MCF 10A (cell line): Measurements from ENCODE around the gene CRADD. TPM values are rescaled to one million over a fixed set of nuclear protein-coding genes. Genes with fewer than 3 reads are reported as not detected.
"Not testable (repeated sequence)": the region's sequence is repeated elsewhere in the genome, so short reads cannot be mapped to it uniquely, and the experiment has no call there.

Experiments
- BruUV-seq: library from RNA; stranded (reverse); fragments of 400-500 nt; replicated peaks from 2 replicates; lab custom pipeline; 2021; lab: Mats Ljungman, UMichigan
- CTCF ChIA-PET: fragments of 300-600 bp; sonication (Branson Sonifier 250); formaldehyde crosslinking; extraction: SDS; loops from one replicate; lab custom pipeline; 2021; ENCODE audit warnings: antibody characterized with exemption, inconsistent platforms; lab: Yijun Ruan, JAX
- POLR2A ChIA-PET: fragments of 300-600, 350-650 bp; sonication (Branson Sonifier 250); formaldehyde crosslinking; extraction: SDS; loops from one replicate; lab custom pipeline; 2020; ENCODE audit warnings: antibody characterized with exemption, inconsistent platforms; lab: Yijun Ruan, JAX
- DNase-seq: peaks from one replicate; pipeline ENCODE4 v3.0.0-alpha.2; 2018; ENCODE audit not compliant: unreplicated experiment
- H3K27ac Mint-ChIP-seq: one replicate; pipeline ENCODE4 v1.8.0; 2022; ENCODE audit warnings: mild to moderate bottlenecking, low read depth, mixed read lengths; ENCODE audit not compliant: unreplicated experiment
- H3K27me3 Mint-ChIP-seq: one replicate; pipeline ENCODE4 v1.8.0; 2022; ENCODE audit warnings: mixed read lengths; ENCODE audit not compliant: insufficient read depth, unreplicated experiment
- H3K36me3 Mint-ChIP-seq: one replicate; pipeline ENCODE4 v1.8.0; 2022; ENCODE audit warnings: mild to moderate bottlenecking, moderate library complexity, mixed read lengths; ENCODE audit not compliant: insufficient read depth, unreplicated experiment
- H3K4me1 Mint-ChIP-seq: one replicate; pipeline ENCODE4 v1.8.0; 2022; ENCODE audit warnings: mixed read lengths; ENCODE audit not compliant: insufficient read depth, unreplicated experiment
- H3K4me3 Mint-ChIP-seq: one replicate; pipeline ENCODE4 v1.8.0; 2022; ENCODE audit warnings: mild to moderate bottlenecking, moderate library complexity, mixed read lengths; ENCODE audit not compliant: unreplicated experiment
- H3K9me3 Mint-ChIP-seq: one replicate; pipeline ENCODE4 v1.8.0; 2022; ENCODE audit warnings: mixed read lengths; ENCODE audit not compliant: unreplicated experiment
- intact Hi-C: fragments of 100-400 bp; cut with micrococcal nuclease; formaldehyde crosslinking; loops from 2 replicates; pipeline ENCODE4 v1.14.1; 2022
- total RNA-seq: library from RNA; stranded (reverse); gene quantifications from 2 replicates; pipeline ENCODE4 v1.2.3, GENCODE V29; 2022
- TF ChIP-seq, protein P1 (sequence below): fragments of 200-600 bp; IDR thresholded peaks from one replicate; pipeline ENCODE4 v1.8.0; 2022; ENCODE audit warnings: antibody characterized with exemption, mild to moderate bottlenecking; ENCODE audit not compliant: unreplicated experiment

CRADD gene
- total RNA-seq, 1 experiment from 2014 or later: 15.4 TPM

DNA sequence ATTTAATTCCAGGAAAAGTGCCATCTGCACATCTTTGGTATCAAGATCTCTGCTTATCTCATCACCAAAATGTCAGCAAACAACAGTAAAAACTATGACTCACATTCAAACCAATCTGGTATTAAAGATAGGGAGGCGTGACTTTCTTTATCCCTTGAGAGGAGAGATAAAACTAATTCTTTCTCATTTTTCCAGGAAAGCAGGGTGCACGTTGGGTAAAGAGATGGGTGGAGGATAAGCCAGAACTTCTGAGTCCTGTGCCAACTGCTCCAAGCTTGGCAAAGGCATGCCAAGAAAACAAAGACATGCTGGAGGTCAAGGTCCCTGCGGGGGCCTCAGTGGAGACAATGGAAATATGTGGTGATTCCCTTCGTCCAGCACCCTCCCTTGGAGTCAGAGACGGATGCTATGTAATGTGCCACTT is 245.4 kb downstream of the CRADD start:
- Mint-ChIP-seq H3K27ac (no peak overlapping the region), H3K27me3 (no peaks in the 10 kb centered on the region), H3K4me3 (no peak overlapping the region), H3K9me3 (peaks cover 20% of the 10 kb centered on the region), H3K4me1 (no peaks in the 10 kb centered on the region), H3K36me3 (no peaks in the 10 kb centered on the region)
- DNase-seq: no peak
- ChIA-PET CTCF (interaction anchor here (0.6 kb wide), 1 partner anchor 26 kb away, joined by 4 read pairs; no protein-coding TSS in a partner anchor), POLR2A (no interaction called here)
- intact Hi-C loops: no loop called here
- TF ChIP-seq, protein P1, sequence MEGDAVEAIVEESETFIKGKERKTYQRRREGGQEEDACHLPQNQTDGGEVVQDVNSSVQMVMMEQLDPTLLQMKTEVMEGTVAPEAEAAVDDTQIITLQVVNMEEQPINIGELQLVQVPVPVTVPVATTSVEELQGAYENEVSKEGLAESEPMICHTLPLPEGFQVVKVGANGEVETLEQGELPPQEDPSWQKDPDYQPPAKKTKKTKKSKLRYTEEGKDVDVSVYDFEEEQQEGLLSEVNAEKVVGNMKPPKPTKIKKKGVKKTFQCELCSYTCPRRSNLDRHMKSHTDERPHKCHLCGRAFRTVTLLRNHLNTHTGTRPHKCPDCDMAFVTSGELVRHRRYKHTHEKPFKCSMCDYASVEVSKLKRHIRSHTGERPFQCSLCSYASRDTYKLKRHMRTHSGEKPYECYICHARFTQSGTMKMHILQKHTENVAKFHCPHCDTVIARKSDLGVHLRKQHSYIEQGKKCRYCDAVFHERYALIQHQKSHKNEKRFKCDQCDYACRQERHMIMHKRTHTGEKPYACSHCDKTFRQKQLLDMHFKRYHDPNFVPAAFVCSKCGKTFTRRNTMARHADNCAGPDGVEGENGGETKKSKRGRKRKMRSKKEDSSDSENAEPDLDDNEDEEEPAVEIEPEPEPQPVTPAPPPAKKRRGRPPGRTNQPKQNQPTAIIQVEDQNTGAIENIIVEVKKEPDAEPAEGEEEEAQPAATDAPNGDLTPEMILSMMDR: no peak
- no TSS peak for BruUV-seq

DNA sequence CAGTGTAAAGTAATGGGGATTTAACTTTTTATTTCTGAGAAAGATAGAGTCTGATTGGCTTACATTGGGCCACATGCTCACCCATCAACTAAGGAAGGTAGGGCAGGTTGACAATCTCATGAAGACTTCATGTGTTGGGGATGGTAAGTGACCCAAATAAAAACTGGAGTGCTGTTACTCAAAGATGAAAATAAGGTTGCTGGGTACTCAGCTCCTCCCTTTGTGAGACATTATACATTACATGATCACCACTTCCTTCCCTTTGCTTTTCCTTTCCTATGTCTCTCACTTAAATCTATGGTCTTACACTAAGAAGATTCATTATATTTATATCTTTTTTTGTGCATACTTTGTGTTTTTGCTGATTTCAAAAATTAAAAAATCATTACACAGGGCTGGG is 247.2 kb downstream of the CRADD start:
- POLR2A ChIA-PET: interaction anchor here (0.7 kb wide), 1 partner anchor 60 kb away, joined by 3 read pairs; no protein-coding TSS in a partner anchor
- H3K27ac Mint-ChIP-seq: no peak overlapping the region

DNA sequence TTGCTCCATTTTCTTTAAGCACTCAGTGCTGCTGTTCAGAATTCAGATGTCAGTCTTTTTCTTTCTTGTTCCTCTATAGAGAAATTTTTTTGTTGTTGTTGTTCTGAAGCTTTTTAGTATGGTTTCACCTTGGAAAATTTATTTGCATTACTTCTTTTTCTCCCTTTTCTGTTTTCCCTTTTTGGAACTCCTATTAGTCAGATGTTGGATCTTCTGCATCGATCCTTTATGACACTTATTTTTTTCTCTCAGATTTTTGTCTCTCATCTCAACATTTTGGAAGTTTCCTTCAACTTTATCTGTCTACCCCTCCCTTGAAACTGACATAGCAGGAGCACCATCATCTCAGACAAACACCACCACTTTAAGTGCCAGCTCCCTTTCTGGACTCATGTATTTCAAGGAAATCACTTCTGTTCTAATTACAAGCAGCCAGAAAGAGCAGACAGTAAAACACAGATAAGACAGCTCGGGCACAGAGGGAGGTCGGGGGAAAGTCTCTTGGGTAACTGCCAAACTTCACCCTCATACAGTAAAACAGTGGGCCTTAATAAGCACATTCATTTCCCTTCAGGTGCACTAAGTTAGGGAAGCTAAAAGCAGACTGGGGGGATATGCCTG is 248.5 kb downstream of the CRADD start:
- DNase-seq: no peak
- CTCF ChIA-PET: interaction anchor here (1.8 kb wide), 1 partner anchor 150 kb away, joined by 3 read pairs; no protein-coding TSS in a partner anchor
- H3K27ac Mint-ChIP-seq: no peak overlapping the region
- H3K36me3 Mint-ChIP-seq: no peaks in the 10 kb centered on the region
- POLR2A ChIA-PET: interaction anchor here (0.5 to 0.7 kb wide), 3 partner anchors 171 to 1276 kb away, joined by 3 read pairs; no protein-coding TSS in a partner anchor
- intact Hi-C loops: no loop called here
- BruUV-seq: no TSS peak
- H3K4me3 Mint-ChIP-seq: no peak overlapping the region
- no peaks in the 10 kb centered on the region for H3K4me1 Mint-ChIP-seq
- TF ChIP-seq, protein P1: no peak
- H3K9me3 Mint-ChIP-seq: peaks cover 20% of the 10 kb centered on the region
- H3K27me3 Mint-ChIP-seq: no peaks in the 10 kb centered on the region

More for the DNA sequence above, 247.2 kb downstream of the CRADD start:
- H3K4me1 Mint-ChIP-seq: no peaks in the 10 kb centered on the region
- intact Hi-C loops: no loop called here
- H3K4me3 Mint-ChIP-seq: no peak overlapping the region
- peaks cover 20% of the 10 kb centered on the region for H3K9me3 Mint-ChIP-seq
- TF ChIP-seq, protein P1: no peak
- H3K27me3 Mint-ChIP-seq: no peaks in the 10 kb centered on the region
- BruUV-seq: no TSS peak
- no peaks in the 10 kb centered on the region for H3K36me3 Mint-ChIP-seq
- no peak for DNase-seq
- CTCF ChIA-PET: interaction anchor here (0.6 kb wide), 1 partner anchor 127 kb away, joined by 4 read pairs; no protein-coding TSS in a partner anchor

DNA sequence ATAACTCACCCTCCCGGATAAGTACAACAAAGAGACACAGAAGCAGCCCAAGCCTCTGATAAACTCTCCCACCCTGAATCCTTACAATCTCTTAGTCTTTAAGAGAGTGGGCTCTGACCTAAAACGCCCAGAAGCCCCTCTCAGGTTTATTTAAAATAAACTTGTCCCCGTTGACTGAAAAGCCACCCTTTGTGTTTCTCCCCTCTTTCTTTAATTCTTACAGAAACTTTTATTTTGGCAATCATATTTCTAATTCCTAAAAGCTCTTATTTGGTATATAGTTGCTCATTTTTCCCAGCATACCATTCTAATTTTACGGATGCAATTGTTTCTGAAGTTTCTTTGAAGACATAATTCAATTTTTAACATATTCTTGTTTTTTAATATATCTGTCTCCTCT is 249.1 kb downstream of the CRADD start:
- CTCF ChIA-PET: interaction anchor here (1.8 to 2.2 kb wide), 2 partner anchors 149 to 176 kb away, joined by 3 to 8 read pairs; no protein-coding TSS in a partner anchor
- intact Hi-C loops: no loop called here
- no TSS peak for BruUV-seq

DNA sequence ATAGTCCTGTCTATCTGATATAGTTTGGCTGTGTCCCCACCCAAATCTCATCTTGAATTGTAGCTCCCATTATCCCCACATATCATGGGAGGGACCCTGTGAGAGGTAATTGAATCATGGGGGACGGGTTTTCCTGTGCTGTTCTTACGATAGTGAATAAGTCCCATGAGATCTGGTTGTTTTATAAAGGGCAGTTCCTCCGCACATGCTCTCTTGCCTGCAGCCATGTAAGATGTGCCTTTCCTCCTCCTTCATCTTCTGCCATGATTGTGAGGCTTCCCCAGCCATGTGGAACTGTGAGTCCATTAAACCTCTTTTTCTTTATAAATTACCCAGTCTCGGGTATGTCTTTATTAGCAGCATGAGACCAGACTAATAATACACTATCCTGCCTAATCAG is 251.9 kb downstream of the CRADD start:
- POLR2A ChIA-PET, intact Hi-C loops, BruUV-seq, H3K27me3 Mint-ChIP-seq, CTCF ChIA-PET, H3K27ac Mint-ChIP-seq, H3K4me3 Mint-ChIP-seq, DNase-seq, H3K36me3 Mint-ChIP-seq, H3K4me1 Mint-ChIP-seq: not testable (repeated sequence)
- peaks cover 20% of the 10 kb centered on the region for H3K9me3 Mint-ChIP-seq

More for the DNA sequence above, 249.1 kb downstream of the CRADD start:
- TF ChIP-seq, protein P1: no peak
- Mint-ChIP-seq H3K36me3 (no peaks in the 10 kb centered on the region), H3K4me3 (no peak overlapping the region), H3K4me1 (no peaks in the 10 kb centered on the region), H3K27me3 (no peaks in the 10 kb centered on the region), H3K27ac (no peak overlapping the region), H3K9me3 (peaks cover 20% of the 10 kb centered on the region)
- DNase-seq: no peak
- POLR2A ChIA-PET: interaction anchor here (0.7 kb wide), 1 partner anchor 715 kb away, joined by 3 read pairs; no protein-coding TSS in a partner anchor
